Right lobe of liver (tissue), 4 donors: ENCODE measurements around the gene HMG20B.

Experiments
- CTCF ChIP-seq, 4 donors: fragments of 200-600 bp in 3 of 4; fragments of 450-650 bp in 1 of 4; IDR thresholded peaks; one replicate each; pipeline versions ENCODE4 v1.5.1 to v1.8.0; 2016 to 2022; ENCODE audit warnings: antibody characterized with exemption in 4 of 4, mild to moderate bottlenecking in 2 of 4
- POLR2A ChIP-seq: fragments of 450-650 bp; IDR thresholded peaks from one replicate; pipeline ENCODE4 v1.6.1; 2017; ENCODE audit warnings: antibody characterized with exemption, mild to moderate bottlenecking
- donor health status: DM: no; HTN: no; CAD: no.
- donor health status: DM: no; HTN: no; CAD: no.
- donor health status: DM: no; HTN: yes; CAD: no.

GRCh38 chr19:3528539-3529211 lies 44.1 kb upstream of the HMG20B start:
- TF ChIP-seq CTCF (IDR thresholded peaks at IDR 0.05), result no peak
- TF ChIP-seq POLR2A, result no peak
